DND-41 (cell line): ENCODE measurements around the gene OTUD5.

ENCODE experiments used
- CTCF ChIP-seq: IDR thresholded peaks from 2 replicates; pipeline ENCODE4 v1.5.1; 2012; ENCODE audit warnings: borderline replicate concordance, low read length, moderate library complexity, mild to moderate bottlenecking; ENCODE audit not compliant: poor library complexity, severe bottlenecking; ENCODE audit errors: extremely low read depth
- EZH2 ChIP-seq: IDR thresholded peaks from 3 replicates; pipeline ENCODE4 v1.6.1; 2012; ENCODE audit warnings: borderline replicate concordance, low read depth, mild to moderate bottlenecking, moderate library complexity, low read length, inconsistent platforms; ENCODE audit not compliant: severe bottlenecking

- TF ChIP-seq CTCF = no peak
- TF ChIP-seq EZH2 = no peak
Observed at GRCh38 chrX:48968377-48968776, 11.0 kb upstream of the OTUD5 start.
